ENCODE data around the gene CCDC106. TPM values are rescaled to one million over a fixed set of nuclear protein-coding genes. Genes with fewer than 3 reads are reported as not detected.

The CCDC106 gene
- total RNA-seq, 1 experiment from 2014 or later: 21.1 TPM

- TF ChIP-seq CTCF (IDR thresholded peaks at IDR 0.05) (peak; percentile 91), ATF2 (CRISPR knock-in tag; IDR thresholded peaks at IDR 0.05; ENCODE audit: borderline replicate concordance, low read depth) (no peak), TEAD1 (CRISPR knock-in tag; IDR thresholded peaks at IDR 0.05) (peak; percentile 59; the same call in 1 of the 2 replicates), MAX (CRISPR knock-in tag; IDR thresholded peaks at IDR 0.05) (peak; percentile 74), NR3C1 (CRISPR knock-in tag; conservative IDR thresholded peaks at IDR 0.05; ENCODE audit: low read depth) (no peak), HMGXB4 (CRISPR knock-in tag; IDR thresholded peaks at IDR 0.05) (peak; percentile 95), ZNF423 (CRISPR knock-in tag; IDR thresholded peaks at IDR 0.05) (no peak), ZNF263 (CRISPR knock-in tag; IDR thresholded peaks at IDR 0.05; ENCODE audit: low read depth) (no peak), RELA (CRISPR knock-in tag; IDR thresholded peaks at IDR 0.05; ENCODE audit: borderline replicate concordance) (no peak), ATF3 (CRISPR knock-in tag; conservative IDR thresholded peaks at IDR 0.05) (no peak)
Observed at GRCh38 chr19:55653651-55654322, 5.8 kb downstream of the CCDC106 start (continued).

GRCh38 chr19:55654323-55654867, 6.4 kb downstream of the CCDC106 start:
- CTCF ChIA-PET: interaction anchor here (0.5 to 1.6 kb wide), 46 partner anchors 9 to 1192 kb away, joined by 3 to 57 read pairs (median 4); partner anchors contain the start of genes CDC42EP5, DNAAF3, FIZ1 and NAT14
- H3K27ac Mint-ChIP-seq: peak overlapping the region; percentile 98
- peaks cover 38% of the 10 kb centered on the region for H3K4me1 Mint-ChIP-seq
- TF ChIP-seq IRF2 (CRISPR knock-in tag; IDR thresholded peaks at IDR 0.05; ENCODE audit: borderline replicate concordance, low read depth): no peak
- TF ChIP-seq ZNF416 (CRISPR knock-in tag; IDR thresholded peaks at IDR 0.05): no peak
- TF ChIP-seq AR (CRISPR knock-in tag; IDR thresholded peaks at IDR 0.05): no peak
- H3K27me3 Mint-ChIP-seq (ENCODE audit: low read depth): peaks cover 3% of the 10 kb centered on the region; the same call in 1 of the 2 replicates
- peak; percentile 100 for DNase-seq (ENCODE audit: low spot score)
- H3K4me3 Mint-ChIP-seq: peak overlapping the region; percentile 93
- POLR2A ChIA-PET: interaction anchor here (0.6 to 1.6 kb wide), 7 partner anchors 12 to 723 kb away, joined by 3 to 9 read pairs (median 3); partner anchors contain the start of gene FIZ1
- peaks cover 14% of the 10 kb centered on the region for H3K36me3 Mint-ChIP-seq
- ATAC-seq: peak; percentile 87
- H3K9me3 Mint-ChIP-seq: no peaks in the 10 kb centered on the region

Measured in WTC11 (cell line).